Skin epidermis (tissue), 12 donors: ENCODE measurements around the gene HOXD11.
A peak's percentile ranks its signal among the peaks of the same experiment; 100 is the strongest.

Experiments used
- H3K27ac ChIP-seq, 21 experiments: fragments of 200-600 bp; sonication (generic) in 11 of 21; one replicate each; pipeline ENCODE4 v1.5.0; 2020; ENCODE audit warnings: mild to moderate bottlenecking in 3 of 21, inconsistent platforms in 2 of 21, moderate library complexity in 2 of 21
- H3K4me3 ChIP-seq, 7 experiments: fragments of 200-600 bp; sonication (generic) in 2 of 7; one replicate each; pipeline ENCODE4 v1.5.0; 2020; ENCODE audit warnings: inconsistent platforms in 2 of 7, mild to moderate bottlenecking in 2 of 7, moderate library complexity in 1 of 7

The HOXD11 gene

GRCh38 chr2:176127774-176128072, 20.6 kb downstream of the HOXD11 start:
- H3K4me3 ChIP-seq = peak overlapping the region in 3 of 7 experiments; percentile 2 to 55 (median 44)
- H3K27ac ChIP-seq = peak overlapping the region in 10 of 21 experiments; percentile 79 to 95 (median 86)

GRCh38 chr2:176128172-176128981, 21.3 kb downstream of the HOXD11 start:
- Histone ChIP-seq H3K4me3 (peak overlapping the region in 6 of 7 experiments; percentile 23 to 55 (median 47)), H3K27ac (peak overlapping the region in 19 of 21 experiments; percentile 24 to 95 (median 86))

- Histone ChIP-seq H3K27ac (peak within 1 kb of the TSS; percentile 32 to 95 (median 84)), H3K4me3 (peak within 1 kb of the TSS; percentile 30 to 55 (median 44))
Observed at GRCh38 chr2:176128982-176129796, 22.1 kb downstream of the HOXD11 start, which contains the start of gene HOXD8. HOXD8 (plus strand) TSS chr2:176129705; CDS start chr2:176130367, 662 bp downstream.

- H3K4me3 ChIP-seq = peak overlapping the region; percentile 23 to 55 (median 44)
- H3K27ac ChIP-seq = peak overlapping the region; percentile 32 to 95 (median 84)
Observed at GRCh38 chr2:176129813-176130146, 22.7 kb downstream of the HOXD11 start.

DNA sequence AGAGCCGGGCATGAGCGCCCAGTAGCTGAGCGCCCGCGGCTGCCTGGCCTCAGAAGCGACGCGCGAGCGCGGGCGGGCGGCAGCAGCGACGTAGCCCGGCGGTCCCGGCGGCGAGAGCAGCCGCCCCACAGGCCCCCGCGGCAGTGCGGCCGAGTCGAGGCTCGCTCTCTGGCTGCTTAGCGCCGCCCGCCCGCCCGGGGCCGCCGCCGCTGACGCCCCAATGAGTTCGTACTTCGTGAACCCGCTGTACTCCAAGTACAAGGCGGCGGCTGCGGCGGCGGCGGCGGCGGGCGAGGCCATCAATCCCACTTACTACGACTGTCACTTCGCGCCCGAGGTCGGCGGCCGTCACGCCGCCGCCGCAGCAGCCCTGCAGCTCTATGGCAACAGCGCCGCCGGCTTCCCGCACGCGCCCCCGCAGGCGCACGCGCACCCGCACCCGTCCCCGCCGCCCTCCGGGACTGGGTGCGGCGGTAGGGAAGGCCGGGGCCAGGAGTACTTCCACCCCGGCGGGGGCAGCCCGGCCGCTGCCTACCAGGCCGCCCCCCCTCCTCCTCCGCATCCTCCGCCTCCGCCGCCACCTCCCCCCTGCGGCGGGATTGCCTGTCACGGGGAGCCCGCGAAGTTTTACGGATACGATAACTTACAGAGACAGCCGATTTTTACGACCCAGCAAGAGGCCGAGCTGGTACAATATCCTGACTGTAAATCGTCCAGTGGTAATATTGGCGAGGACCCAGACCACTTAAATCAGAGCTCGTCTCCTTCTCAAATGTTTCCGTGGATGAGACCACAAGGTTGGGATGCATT, 23.3 kb downstream of the HOXD11 start:
- Histone ChIP-seq H3K27ac (peak overlapping the region; percentile 25 to 95 (median 84)), H3K4me3 (peak overlapping the region; percentile 30 to 55 (median 44))

DNA sequence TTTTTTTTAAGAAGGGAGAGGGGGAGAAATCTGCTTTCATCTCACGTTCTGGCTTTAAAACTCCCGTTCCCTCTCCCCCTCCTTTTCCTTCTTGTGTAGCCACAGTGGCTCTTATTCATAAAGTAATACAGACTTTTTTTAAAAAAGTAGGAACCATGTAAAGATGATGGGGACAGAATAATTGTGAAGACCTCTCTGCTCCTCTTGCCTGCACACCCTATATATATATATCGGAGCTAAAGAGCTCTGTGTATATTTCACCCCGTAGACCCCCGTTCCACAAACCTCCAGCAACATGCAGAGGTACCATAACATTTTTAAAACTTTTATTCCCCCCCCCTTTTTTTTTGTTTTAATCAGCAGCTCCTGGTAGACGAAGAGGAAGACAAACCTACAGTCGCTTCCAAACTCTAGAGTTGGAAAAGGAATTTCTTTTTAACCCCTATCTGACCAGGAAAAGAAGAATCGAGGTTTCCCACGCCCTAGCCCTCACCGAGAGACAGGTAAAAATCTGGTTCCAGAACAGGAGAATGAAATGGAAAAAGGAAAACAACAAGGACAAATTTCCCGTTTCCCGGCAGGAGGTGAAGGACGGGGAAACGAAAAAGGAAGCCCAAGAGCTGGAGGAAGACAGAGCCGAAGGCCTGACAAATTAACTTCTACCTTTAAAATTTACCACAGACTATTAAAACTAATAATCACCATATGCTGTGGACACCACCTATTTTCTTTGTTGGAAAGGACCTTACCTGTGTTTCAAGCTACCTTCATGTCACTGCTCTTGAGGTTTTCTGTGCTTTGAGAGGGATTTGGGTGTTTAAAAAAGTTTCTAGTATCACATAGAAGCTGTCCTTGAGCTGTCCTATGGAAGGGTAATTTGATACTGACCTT, 24.1 kb downstream of the HOXD11 start:
- peak overlapping the region in 19 of 21 experiments; percentile 25 to 95 (median 86) for H3K27ac ChIP-seq
- peak overlapping the region; percentile 30 to 55 (median 44) for H3K4me3 ChIP-seq

DNA sequence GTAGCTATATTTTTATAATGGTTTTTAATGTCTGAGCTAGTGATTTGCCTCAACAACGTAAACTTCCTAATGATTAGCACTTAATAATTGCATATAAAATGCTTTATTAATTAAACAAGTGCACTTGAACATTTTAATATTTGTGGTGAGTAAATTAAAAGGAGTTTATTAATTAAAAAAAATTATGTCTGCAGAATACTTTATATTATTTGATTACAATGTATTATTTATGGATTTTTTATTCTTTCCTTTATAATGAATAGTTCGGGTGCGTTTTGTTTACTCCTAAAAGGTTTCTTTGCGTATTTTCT, 24.7 kb downstream of the HOXD11 start:
- Histone ChIP-seq H3K27ac (peak overlapping the region in 9 of 21 experiments; percentile 79 to 95 (median 91)), H3K4me3 (peak overlapping the region; percentile 6 to 55 (median 44))

DNA sequence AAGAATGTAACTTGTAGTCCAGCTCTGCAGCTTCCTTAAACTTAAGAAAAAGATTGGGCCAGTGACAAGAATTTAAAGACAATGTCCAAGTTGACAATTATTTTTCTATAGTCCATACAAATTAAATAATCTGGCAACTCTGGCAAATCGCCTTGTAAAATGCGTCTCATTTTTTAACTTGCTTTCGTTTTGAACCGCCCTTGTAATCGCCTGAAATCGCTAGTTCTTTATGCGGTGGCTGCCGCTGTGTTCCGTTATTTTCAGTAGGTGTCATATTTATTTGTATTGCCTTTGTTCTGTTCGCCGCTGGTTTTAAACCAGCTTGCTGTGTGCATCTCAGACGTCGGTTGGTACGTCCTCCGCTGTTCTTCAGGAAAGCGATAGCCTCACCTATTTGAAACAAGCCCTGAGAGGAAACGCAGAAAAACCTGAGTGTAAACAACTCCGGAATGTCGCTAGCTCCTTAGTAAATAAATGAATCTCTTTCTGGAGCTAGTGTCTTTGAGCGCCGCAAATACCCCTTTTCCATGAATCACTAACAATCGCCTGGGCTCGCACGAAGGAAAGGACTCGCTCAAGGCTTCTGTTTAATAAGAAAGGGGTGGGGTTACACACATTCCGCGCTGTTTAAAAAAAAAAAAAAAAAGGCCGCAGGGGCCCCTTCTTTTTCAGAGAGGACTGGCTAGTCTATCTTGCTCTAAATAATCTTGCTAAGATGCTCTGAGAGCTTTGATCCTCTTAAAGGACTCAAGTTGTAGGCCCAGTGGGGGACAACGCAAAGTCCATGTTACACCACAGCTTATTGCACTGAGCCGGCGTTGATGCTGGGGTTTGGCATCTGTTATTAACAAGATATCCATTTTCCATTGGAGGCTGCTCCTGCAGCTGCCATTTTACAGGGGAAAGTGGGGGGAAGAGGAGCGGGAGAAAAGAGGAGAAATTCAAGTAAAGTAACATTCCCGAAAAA, 25.4 kb downstream of the HOXD11 start:
- peak overlapping the region; percentile 6 to 55 (median 44) for H3K4me3 ChIP-seq

GRCh38 chr2:176133389-176133788, 26.3 kb downstream of the HOXD11 start:
- H3K27ac ChIP-seq = peak overlapping the region in 3 of 21 experiments; percentile 91 to 95 (median 94)
- H3K4me3 ChIP-seq = no peak overlapping the region

More for the DNA sequence above, 25.4 kb downstream of the HOXD11 start:
- peak overlapping the region in 10 of 21 experiments; percentile 15 to 95 (median 88) for H3K27ac ChIP-seq

DNA sequence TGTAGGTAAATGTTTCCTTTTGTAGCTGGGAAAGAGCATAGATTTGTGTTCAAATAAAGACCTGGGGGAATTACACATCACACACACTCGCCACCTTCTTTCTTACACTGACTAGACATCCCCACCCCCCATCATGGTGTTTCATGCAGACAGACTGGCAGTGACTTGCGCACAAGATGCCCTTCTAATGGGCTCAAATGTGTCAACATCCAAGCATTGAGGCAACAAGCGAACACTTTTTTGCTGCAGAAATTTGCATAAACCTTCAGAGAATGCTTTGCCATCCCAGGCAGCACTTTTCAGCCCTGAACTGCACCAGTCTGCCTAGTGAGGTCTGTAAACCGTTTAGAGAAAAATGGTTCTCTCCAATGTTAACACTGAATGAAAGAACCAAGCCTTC, 27.0 kb downstream of the HOXD11 start:
- Histone ChIP-seq H3K4me3 (no peak overlapping the region), H3K27ac (no peak overlapping the region)

DNA sequence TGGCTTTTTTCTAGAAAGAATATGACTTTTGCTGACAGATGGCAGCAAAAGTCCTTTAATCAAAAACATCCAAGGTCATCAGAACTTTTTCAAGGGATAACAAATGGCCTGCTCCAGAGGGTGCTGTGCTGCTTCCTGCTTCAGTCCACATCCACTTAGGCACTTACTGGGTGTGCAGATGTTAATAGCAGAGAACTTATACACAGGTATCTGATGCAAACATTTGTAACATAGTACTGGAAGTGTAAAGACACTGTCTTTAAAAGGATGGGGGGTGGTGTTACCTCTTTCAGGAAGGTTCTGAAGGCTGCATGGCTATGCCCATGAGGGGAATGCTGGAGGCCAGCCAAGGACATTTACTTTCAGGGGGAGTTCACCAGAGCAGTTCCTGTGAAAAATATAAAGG, 28.0 kb downstream of the HOXD11 start:
- peak overlapping the region in 8 of 21 experiments; percentile 15 to 98 (median 86) for H3K27ac ChIP-seq

DNA sequence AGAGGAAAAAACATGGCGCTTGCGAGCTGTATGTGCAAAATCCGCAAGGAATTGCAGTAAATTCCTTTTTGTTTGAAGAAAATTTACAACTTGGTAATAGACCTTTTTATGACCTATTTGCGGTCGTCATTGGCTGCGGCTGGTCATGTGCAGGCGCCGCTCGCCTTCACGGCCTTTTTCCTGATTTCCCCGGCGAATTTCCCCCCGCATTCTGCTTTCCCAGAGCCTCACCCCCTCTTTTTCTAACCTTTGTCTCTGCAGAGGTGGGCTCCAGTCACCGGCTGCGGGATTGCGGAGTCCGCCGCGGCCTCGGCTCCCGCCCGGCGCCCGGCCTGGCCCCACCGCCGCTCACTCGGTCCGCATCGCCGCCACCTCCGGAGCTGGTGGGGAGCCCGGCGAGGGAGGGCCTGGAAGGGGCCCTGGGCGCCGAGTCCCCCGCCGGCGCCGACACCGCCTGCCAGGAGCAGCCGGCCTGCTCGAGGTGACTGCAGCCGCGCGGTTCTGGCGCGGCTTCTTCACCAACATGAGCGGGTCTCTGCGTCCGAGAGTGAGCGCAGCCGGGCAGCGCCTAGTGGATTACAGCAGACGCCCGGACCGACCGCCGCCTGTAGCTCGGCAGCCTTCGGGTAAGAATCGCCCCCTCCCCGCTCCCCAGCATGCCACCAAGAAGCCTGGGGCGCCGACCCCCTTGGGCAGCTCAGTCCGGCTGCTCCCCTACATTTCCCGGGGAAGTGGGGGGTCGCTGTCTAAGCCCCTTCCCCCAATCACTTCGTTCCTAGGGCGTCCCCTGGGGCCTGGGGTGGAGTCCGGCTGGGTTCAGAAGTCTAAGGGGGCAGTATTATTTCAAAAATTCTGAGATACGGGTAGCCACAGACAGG, 29.5 kb downstream of the HOXD11 start:
- peak overlapping the region; percentile 44 to 98 (median 84) for H3K27ac ChIP-seq
- H3K4me3 ChIP-seq = peak overlapping the region; percentile 26 to 70 (median 40)

More for the DNA sequence above, 28.0 kb downstream of the HOXD11 start:
- H3K4me3 ChIP-seq = peak overlapping the region in 1 of 7 experiments; percentile 9

DNA sequence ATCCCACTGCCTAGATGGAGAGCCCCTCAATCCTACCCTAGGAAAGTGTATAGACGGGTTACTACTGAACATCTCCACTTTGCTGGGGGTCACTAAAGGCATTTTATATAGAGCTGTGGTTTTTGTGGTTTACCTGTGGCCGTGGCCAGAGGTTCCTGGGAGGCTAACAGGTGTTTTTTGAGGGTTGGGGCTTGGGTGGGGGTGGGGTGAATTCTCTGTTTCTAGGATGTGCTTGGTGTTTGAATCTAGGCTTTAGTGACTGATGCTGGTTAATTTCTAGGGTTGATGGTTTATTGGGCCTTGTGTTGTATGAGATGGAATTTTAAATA, 30.1 kb downstream of the HOXD11 start:
- Histone ChIP-seq H3K27ac (peak overlapping the region in 18 of 21 experiments; percentile 44 to 98 (median 85)), H3K4me3 (peak overlapping the region; percentile 26 to 70 (median 40))

GRCh38 chr2:176137906-176138305, 30.8 kb downstream of the HOXD11 start:
- Histone ChIP-seq H3K4me3 (peak overlapping the region in 4 of 7 experiments; percentile 2 to 70 (median 42)), H3K27ac (peak overlapping the region in 8 of 21 experiments; percentile 46 to 98 (median 79))

DNA sequence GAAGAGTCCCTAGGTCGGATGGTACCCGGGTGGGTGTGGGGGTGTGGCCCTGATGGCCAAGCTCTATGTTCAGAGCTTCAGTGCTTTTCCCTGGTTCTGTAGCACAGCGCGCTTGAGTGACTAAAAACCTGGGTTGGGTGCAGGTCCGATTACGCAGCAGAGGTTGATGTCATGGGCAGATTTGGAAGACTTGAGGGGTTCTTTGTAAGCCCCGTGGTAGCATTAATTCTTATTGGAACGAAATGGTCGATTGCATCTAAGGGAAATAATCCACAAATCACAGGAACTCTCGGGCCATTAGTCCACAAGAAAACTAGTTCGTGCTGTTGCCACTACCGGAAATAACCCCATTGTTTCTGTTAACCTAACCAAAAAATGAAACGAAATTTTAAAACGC, 31.4 kb downstream of the HOXD11 start:
- H3K4me3 ChIP-seq = peak overlapping the region in 4 of 7 experiments; percentile 2 to 70 (median 42)

GRCh38 chr2:176138923-176139660, 32.0 kb downstream of the HOXD11 start:
- peak overlapping the region in 4 of 7 experiments; percentile 2 to 70 (median 42) for H3K4me3 ChIP-seq
- peak overlapping the region in 16 of 21 experiments; percentile 13 to 98 (median 74) for H3K27ac ChIP-seq

More for the DNA sequence above, 31.4 kb downstream of the HOXD11 start:
- peak overlapping the region in 15 of 21 experiments; percentile 13 to 98 (median 74) for H3K27ac ChIP-seq
